ENCODE measurements around the gene MN1. TPM values are rescaled to one million over a fixed set of nuclear protein-coding genes. Genes with fewer than 3 reads are reported as not detected.

MN1 gene
- total RNA-seq, 1 donor from 2014 or later, result 145 TPM

DNA sequence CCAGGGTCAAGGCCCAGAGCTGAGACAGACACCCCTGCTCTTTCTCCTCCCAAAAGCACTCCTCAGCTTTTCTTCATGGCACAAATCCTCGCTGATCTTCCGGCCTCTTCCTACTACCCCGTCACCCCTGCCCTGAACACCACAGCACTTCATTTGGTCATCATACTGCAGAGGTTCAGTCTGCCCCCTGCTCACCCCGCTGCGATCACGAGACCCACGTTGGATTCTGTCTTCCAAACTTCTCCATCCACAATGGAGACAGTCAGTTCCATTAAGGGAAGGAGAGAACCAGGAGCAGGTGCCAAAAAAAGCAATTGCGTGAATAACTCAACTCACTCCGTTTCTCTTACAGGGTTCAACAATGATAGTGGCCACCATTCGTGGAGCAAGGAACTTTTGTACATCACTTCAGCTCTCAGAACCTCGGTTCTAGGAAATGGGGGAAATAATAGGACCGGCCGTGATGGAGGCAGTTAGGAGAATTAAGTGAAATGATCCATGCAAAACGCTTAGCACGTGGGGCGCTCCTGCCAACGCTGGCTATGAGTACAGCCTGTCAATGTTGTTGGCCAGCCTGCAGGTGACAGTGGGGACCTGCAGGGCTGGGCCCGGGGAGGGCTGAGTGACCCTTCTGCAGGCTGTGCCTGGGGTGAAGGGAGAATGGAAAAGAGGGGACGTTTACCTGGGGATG, 45.9 kb downstream of the MN1 start:
- Mint-ChIP-seq H3K36me3 (ENCODE audit: unreplicated experiment) (peaks cover 48% of the 10 kb centered on the region), H3K27ac (ENCODE audit: unreplicated experiment) (peak overlapping the region; percentile 61), H3K4me3 (ENCODE audit: unreplicated experiment) (no peak overlapping the region), H3K9me3 (ENCODE audit: unreplicated experiment) (no peaks in the 10 kb centered on the region), H3K4me1 (ENCODE audit: unreplicated experiment) (peaks cover 75% of the 10 kb centered on the region), H3K27me3 (ENCODE audit: unreplicated experiment) (no peaks in the 10 kb centered on the region)
- DNase-seq (ENCODE audit: extremely low spot score, unreplicated experiment), result no peak
- TF ChIP-seq, protein P1, sequence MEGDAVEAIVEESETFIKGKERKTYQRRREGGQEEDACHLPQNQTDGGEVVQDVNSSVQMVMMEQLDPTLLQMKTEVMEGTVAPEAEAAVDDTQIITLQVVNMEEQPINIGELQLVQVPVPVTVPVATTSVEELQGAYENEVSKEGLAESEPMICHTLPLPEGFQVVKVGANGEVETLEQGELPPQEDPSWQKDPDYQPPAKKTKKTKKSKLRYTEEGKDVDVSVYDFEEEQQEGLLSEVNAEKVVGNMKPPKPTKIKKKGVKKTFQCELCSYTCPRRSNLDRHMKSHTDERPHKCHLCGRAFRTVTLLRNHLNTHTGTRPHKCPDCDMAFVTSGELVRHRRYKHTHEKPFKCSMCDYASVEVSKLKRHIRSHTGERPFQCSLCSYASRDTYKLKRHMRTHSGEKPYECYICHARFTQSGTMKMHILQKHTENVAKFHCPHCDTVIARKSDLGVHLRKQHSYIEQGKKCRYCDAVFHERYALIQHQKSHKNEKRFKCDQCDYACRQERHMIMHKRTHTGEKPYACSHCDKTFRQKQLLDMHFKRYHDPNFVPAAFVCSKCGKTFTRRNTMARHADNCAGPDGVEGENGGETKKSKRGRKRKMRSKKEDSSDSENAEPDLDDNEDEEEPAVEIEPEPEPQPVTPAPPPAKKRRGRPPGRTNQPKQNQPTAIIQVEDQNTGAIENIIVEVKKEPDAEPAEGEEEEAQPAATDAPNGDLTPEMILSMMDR (IDR thresholded peaks at IDR 0.05), result no peak

DNA sequence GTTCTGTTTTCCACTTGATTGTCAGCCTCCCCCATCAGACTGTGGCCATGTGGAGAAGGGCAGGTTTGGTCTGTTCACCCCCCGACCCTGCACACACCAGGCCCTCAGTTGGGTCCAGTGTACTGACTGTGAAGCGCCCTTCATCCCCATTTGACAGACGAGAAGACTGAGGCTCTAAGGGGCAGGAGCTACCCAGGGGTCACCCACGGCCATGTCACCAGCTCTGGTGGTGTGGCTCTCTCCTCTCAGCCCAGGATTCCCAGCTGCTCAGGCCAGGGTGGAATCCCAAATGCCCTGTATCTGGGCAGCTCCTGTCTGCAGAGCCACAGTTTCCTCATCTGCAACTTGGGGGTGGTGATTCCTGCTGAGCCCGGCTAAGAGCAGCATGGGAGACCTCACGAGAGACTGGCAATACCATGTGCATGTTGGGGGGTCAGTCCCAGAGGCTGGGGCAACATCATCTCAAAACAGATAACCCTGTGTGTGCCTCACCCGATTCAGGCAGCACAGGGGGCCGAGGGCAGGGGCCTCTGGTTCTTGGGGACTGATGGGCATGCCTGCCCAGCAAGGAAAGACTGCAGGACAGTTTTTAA, 46.6 kb downstream of the MN1 start:
- Mint-ChIP-seq H3K9me3 (ENCODE audit: unreplicated experiment) (no peaks in the 10 kb centered on the region), H3K36me3 (ENCODE audit: unreplicated experiment) (peaks cover 49% of the 10 kb centered on the region), H3K27ac (ENCODE audit: unreplicated experiment) (peak overlapping the region; percentile 69), H3K27me3 (ENCODE audit: unreplicated experiment) (no peaks in the 10 kb centered on the region), H3K4me3 (ENCODE audit: unreplicated experiment) (no peak overlapping the region), H3K4me1 (ENCODE audit: unreplicated experiment) (peaks cover 81% of the 10 kb centered on the region)
- TF ChIP-seq, protein P1 (IDR thresholded peaks at IDR 0.05), result no peak
- no peak for DNase-seq (ENCODE audit: extremely low spot score, unreplicated experiment)

DNA sequence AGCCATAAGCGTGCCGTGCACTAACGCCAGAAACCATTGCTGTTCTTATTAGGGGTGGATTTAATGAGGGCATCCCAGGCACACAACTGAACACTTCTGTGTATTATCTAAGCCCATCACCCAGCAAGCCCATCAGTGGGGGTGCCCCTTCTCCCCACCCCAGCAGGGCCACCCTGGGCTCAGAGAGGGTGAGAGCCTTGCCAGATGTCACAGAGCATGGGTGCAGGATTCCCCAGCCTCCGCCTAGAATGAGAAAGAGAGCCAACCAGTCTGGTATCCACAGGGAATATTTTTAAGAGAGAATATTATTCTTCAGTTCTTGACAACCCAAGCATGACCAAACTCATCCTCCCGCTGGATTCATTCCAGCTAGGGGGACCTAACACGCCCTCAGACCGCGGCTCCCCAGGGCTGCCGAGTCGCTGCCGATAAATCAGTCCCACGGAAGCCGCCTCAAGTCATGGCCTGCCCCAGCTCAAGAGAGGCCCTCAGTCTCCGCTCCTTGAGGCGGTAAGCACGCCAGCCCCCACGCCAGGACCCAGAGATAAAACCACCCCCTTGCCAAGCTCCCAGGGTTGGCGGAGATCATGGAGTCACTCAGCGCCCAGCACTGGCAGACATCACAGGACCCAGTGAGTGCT, 47.2 kb downstream of the MN1 start:
- no peaks in the 10 kb centered on the region for H3K9me3 Mint-ChIP-seq (ENCODE audit: unreplicated experiment)
- peaks cover 83% of the 10 kb centered on the region for H3K4me1 Mint-ChIP-seq (ENCODE audit: unreplicated experiment)
- no peak for DNase-seq (ENCODE audit: extremely low spot score, unreplicated experiment)
- H3K36me3 Mint-ChIP-seq (ENCODE audit: unreplicated experiment), result peaks cover 49% of the 10 kb centered on the region
- H3K27ac Mint-ChIP-seq (ENCODE audit: unreplicated experiment), result peak overlapping the region; percentile 69
- H3K4me3 Mint-ChIP-seq (ENCODE audit: unreplicated experiment), result no peak overlapping the region
- no peaks in the 10 kb centered on the region for H3K27me3 Mint-ChIP-seq (ENCODE audit: unreplicated experiment)
- TF ChIP-seq, protein P1 (IDR thresholded peaks at IDR 0.05), result no peak

DNA sequence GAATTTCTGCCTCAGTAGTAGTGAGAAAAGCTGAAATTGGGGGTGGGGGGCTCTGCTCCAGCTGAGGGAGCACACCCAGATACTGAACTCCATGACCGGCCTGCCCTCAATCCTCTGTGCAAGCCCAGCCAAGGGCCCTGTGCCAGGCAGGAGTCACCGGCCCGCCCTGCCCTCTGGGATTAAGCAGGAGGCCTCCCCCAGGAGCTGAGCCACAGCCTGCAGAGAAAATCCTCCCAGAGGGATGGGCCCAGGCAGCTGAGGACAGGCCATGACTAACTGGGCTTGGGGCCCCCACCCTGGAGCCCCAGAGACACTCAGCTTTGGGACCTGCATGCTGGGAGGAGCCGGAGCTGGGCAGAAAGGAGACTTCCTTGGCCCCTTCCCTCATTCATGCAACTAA, 48.8 kb downstream of the MN1 start:
- Mint-ChIP-seq H3K27ac (ENCODE audit: unreplicated experiment) (peak overlapping the region; percentile 92), H3K9me3 (ENCODE audit: unreplicated experiment) (no peaks in the 10 kb centered on the region), H3K4me3 (ENCODE audit: unreplicated experiment) (no peak overlapping the region), H3K27me3 (ENCODE audit: unreplicated experiment) (no peaks in the 10 kb centered on the region), H3K4me1 (ENCODE audit: unreplicated experiment) (peaks cover 92% of the 10 kb centered on the region), H3K36me3 (ENCODE audit: unreplicated experiment) (peaks cover 45% of the 10 kb centered on the region)
- DNase-seq (ENCODE audit: extremely low spot score, unreplicated experiment), result no peak
- TF ChIP-seq, protein P1 (IDR thresholded peaks at IDR 0.05), result no peak

DNA sequence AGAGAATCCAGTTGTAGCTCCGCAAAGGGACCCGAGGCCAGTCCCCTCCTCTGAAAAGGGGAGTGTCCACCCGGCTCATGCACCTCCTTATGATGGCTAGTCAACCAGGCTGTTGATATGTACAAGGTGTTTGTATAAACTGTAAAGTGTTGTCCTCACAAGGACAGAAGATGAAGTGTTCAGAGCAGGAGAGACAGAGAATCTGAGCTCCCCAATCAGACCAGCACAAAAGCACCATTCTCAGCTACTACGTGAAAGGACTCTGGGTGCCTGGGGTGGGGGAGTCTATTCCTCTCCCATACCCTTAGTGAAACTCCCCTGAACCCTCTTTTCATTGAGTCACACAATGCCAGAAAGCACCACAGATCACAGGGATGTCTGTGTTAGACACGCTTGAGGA, 49.4 kb downstream of the MN1 start:
- Mint-ChIP-seq H3K9me3 (ENCODE audit: unreplicated experiment) (no peaks in the 10 kb centered on the region), H3K36me3 (ENCODE audit: unreplicated experiment) (peaks cover 39% of the 10 kb centered on the region), H3K27me3 (ENCODE audit: unreplicated experiment) (no peaks in the 10 kb centered on the region), H3K4me1 (ENCODE audit: unreplicated experiment) (peaks cover 91% of the 10 kb centered on the region), H3K4me3 (ENCODE audit: unreplicated experiment) (no peak overlapping the region), H3K27ac (ENCODE audit: unreplicated experiment) (peak overlapping the region; percentile 92)
- TF ChIP-seq, protein P1 (IDR thresholded peaks at IDR 0.05), result no peak
- DNase-seq (ENCODE audit: extremely low spot score, unreplicated experiment), result no peak
